GM19239 (cell line): ENCODE measurements around the gene PRR36.

Experiments
- DNase-seq: peaks from one replicate; pipeline ENCODE4 v3.0.0; 2011; ENCODE audit warnings: low spot score; ENCODE audit not compliant: insufficient read length
- FAIRE-seq: peaks from 2 replicates; lab custom pipeline; 2011; peaks lifted over from hg19 to GRCh38; lab: Jason Lieb, UNC

PRR36 gene

DNA sequence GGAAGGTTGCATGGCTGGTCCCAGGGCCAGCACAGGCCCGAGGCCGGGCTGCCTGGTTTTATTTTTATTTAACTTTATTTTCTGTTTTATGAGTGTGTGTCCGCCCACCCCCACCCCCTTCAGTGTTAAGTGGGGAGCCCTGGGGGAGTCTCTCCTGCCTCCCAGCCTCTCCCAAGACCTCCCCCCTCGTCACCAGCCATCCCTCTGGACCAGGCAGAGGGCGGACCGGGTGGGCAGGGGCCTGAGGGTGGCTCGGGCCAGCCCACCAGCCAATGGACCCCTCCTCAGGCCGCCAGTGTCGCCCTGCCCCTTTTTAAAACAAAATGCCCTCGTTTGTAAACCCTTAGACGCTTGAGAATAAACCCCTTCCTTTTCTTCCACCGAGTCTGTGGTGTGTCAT, 39.9 kb upstream of the PRR36 start:
- FAIRE-seq (no peak), DNase-seq (no peak)

DNA sequence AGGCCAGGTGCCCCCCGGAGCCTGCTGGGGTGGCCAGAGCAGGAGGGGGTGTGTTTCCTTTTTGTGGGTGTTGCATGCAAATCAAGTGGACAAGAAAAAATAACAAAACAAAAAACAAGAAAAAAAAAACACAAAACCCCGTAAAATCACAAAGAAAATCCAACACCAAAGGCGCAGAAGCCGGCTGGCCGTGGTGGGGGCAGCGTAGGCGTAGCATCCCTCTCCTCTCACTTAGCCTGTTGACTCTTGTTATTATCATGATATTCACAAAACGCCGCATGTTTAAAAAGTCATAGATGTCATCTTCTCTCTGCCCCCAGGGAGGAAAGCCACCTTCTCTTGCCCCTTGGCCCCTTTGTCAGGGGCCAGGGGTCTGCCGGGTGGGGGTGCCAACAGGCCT, 39.5 kb upstream of the PRR36 start:
- DNase-seq, result no peak
- no peak for FAIRE-seq

DNA sequence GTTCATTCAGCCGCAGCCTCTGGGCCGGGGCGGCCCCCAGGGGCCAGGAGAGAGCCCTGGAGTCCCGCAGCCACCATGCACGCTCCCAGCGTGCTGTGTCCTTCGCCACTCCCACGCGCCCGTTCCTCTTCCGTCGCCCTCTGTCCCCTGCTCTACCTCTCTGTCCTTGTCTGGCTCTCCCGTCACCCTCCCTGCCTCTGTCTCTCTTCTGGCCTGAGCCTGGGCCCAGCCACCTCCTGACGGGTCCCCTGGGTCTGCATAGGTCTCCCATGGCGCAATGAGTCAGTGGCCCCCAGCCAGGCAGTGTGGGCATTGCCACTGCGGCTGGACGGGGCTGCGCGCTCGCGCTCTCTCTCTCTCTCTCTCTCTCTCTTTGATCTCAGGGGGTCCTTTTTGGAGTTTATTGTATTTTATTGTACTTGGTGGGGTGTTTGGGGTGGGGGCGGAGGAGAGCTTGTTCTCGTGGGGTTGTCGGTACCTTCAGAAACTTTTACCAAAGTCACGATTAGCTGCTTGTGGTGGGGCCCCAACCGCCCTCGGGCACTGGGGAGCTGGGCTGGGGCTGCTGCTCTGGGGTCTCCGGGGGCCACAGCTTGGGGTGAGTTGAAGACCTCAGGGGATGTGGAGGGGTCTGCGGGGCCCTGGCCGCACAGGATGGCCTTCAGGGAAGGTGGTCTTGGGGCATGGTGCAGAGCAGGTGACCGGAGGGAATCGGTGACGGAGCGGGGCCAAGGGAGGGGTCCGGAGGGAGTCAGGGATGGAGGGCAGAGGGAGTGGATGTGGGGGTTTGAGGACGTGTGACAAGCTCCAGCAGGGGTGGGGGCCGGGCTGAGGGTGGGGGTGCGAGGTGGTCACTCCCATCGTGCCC, 38.7 kb upstream of the PRR36 start:
- FAIRE-seq (no peak), DNase-seq (no peak)

DNA sequence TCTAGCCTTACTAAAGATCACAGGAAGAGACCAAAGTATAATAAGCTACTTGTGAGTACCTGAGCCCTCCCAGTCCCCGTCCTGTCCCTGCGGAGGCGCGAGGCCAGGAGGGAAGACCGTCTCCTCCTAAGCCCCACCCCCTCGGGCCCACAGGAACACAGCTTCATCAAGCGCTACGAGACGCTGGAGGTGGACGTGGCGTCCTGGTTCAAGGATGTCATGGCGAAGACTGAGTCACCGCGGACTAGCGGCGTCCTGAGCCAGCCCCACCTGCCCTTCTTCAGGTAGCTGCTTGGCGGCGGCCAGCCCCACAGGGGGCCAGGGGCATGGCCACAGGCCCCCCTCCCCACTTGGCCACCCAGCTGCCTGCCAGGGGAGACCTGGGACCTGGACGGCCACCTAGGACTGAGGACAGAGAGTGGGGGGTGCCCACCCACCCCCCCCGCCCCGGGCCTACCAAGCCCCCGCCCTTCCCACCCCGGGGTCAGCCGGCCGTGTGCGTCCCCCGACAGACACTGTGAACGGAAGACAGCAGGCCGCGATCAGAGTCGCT, 38.0 kb upstream of the PRR36 start:
- DNase-seq (no peak), FAIRE-seq (no peak)

GRCh38 chr19:7911508-7912143, 37.4 kb upstream of the PRR36 start:
- FAIRE-seq (no peak), DNase-seq (no peak)

GRCh38 chr19:7910321-7911161, 36.4 kb upstream of the PRR36 start:
- FAIRE-seq, result no peak

DNA sequence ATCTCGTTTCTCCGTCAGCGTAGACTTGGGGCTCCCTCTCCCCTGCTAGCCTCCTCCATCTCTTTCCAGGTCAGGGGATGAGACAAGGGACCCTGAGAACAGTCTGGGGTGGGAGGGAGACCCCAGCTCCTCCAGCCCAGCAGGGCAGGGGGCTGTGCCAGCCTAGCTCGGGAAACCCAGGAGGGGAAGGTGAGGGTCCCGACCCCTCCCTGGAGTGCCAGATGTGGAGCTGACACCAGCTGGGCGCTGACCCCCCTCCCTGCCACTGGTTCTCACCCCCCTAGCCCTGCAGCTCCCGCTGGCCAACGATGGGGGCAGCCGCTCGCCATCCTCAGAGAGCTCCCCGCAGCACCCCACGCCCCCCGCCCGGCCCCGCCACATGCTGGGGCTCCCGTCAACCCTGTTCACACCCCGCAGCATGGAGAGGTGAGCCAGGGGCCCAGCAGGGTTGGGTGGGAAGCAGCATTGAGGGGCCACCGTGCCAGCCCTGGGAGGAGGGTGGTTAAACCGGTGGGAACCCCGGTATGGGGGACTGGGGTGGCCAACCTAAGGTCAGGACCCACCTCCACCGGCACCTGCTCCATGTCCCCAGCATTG, 35.4 kb upstream of the PRR36 start:
- DNase-seq (no peak), FAIRE-seq (no peak)

More at GRCh38 chr19:7910321-7911161, 36.4 kb upstream of the PRR36 start:
- DNase-seq, result no peak

DNA sequence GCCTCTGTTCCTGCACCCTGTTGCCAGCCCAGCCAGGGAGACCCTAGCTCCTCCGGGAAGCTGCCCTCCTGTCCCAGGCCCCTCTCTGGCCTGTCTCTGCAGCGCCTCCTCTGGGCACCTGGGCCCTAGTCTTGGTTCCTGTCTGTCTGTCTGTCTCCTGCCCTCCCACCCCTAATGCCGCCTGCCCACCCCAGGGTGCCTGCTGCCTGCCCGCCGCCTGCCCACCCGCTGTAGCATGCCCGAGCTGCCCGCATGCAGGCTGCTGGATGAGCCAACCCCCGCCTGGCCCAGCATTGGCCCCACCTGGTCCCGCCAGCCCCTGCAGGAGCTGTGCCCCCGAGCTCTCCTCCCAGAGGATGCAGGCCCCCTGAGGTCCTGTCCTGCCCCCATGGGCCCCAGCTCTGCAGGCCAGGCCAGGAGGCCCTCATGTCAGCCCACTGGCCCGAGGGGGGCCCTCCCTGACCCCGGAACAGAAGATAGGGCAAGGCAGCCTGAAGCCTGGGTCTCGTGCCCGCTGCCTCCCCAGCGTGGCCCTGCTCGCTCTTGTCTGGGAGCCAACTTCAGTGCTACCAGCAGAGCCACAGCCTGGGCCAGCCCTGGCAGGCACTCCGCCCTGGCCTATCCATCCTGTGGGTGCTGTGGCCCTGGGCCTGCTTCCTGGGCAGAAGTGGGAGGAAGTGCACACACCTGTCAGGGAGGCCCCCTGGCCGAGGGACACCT, 34.7 kb upstream of the PRR36 start:
- FAIRE-seq (no peak), DNase-seq (no peak)

GRCh38 chr19:7908078-7908699, 34.0 kb upstream of the PRR36 start:
- FAIRE-seq (no peak), DNase-seq (no peak)

GRCh38 chr19:7907544-7907943, 33.4 kb upstream of the PRR36 start:
- DNase-seq, result no peak
- no peak for FAIRE-seq

DNA sequence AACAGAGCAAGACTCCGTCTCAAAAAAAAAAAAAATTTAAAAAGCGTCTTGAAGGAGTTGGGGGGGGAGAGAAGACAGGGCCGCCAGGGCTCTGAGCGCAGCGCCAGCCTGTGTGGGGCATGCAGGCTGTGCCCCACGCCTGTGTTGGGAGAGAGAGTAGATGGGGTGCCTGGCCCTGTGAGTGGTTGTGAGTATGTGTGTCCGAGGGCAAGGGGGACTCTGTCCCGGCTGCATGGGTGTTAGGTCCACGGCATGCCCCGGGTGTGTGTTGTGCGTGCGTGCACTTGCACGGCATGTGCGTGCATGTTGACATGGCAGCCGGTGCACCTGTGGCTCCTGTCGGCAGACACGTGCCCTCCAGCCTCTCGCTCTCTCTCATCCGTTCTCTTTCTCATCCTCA, 32.9 kb upstream of the PRR36 start:
- DNase-seq, result no peak
- no peak for FAIRE-seq

DNA sequence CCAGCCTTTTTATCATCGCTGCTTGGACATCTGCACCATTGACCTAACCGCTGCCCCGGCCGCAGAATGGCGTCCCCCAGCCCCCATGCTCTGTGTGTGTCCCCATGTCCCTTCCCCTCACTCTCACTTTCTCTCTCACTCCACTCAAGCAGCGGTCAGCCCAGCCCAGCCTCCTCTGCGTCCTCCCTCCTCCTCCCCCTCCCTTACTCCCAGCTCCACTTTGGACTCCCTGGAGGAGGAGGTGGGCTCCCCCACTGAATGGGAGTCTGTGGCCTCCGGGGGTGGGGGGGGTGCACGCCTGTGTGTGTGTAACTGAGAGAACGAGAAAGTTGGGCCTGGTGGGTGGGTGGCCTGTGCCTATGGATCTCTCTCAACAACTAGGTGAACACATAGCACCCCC, 31.7 kb upstream of the PRR36 start:
- no peak for FAIRE-seq
- DNase-seq, result no peak

GRCh38 chr19:7905268-7905667, 31.1 kb upstream of the PRR36 start:
- no peak for FAIRE-seq
- no peak for DNase-seq

- FAIRE-seq (no peak), DNase-seq (peak; percentile 64)
Observed at GRCh38 chr19:7904074-7905020, 30.2 kb upstream of the PRR36 start.

DNA sequence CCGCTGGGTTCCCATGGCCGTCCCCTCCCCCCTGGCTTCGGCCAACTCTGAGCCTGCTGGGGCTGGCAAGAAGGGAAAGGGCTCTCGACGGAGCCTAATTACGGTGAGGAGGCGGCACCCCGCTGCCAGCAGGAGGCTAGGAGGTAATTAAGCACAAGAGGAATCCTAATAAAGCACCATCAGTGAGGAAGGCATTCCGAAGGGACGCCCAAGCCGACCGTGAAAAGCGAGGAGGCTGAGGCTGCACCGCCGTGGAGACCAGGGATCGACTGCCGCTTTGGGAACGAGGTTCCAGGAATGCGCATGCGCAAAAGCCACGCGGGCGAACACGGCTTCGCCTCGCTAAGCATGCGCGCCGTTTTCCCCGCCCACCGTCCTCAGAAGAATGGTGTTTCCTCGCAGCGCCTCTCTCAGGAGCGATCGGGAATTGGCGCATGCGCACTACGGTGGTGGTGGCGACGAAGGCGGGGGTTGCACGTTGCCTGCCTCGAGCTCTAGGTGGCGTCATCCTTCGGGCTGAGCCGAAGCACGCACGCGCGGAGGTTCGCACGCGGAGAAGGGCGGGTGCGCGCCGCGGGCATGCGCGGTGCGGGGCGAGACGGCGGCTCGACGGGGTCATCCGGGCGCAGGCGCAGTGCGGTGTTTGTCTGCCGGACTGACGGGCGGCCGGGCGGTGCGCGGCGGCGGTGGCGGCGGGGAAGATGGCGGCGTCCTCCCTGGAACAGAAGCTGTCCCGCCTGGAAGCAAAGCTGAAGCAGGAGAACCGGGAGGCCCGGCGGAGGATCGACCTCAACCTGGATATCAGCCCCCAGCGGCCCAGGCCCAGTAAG, 29.3 kb upstream of the PRR36 start, which contains the start of gene MAP2K7:
TSS of gene MAP2K7 (plus strand) at position 634 of the 830 bp plus-strand sequence. CDS start at position 702, 68 bp downstream.
- FAIRE-seq (peak; percentile 100), DNase-seq (peak; percentile 98)

GRCh38 chr19:7902796-7903243, 28.6 kb upstream of the PRR36 start:
- no peak for FAIRE-seq
- DNase-seq, result no peak

DNA sequence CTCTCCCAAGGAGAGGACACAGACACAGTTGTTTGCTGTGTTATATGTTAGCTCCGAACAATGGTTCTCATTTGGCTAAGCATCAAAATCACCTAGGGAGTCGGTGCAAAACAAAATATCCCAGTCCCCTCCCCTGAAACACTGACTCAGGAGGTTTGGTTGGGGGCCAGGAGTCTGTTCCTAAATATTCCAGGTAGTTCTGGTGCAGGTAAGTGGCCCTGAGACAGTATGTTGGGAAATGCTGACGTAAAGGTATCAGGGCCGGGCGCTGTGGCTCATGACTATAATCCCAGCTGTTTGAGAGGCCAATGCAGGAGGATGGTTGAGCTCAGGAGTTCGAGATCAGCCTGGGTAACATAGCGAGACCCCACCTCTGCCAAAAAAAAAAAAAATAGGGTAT, 27.1 kb upstream of the PRR36 start:
- no peak for DNase-seq
- no peak for FAIRE-seq
